ENCODE measurements around the gene DCP1B. TPM values are rescaled to one million over a fixed set of nuclear protein-coding genes. Genes with fewer than 3 reads are reported as not detected.

DCP1B gene
- total RNA-seq, 1 donor from 2014 or later: 17.4 TPM

DNA sequence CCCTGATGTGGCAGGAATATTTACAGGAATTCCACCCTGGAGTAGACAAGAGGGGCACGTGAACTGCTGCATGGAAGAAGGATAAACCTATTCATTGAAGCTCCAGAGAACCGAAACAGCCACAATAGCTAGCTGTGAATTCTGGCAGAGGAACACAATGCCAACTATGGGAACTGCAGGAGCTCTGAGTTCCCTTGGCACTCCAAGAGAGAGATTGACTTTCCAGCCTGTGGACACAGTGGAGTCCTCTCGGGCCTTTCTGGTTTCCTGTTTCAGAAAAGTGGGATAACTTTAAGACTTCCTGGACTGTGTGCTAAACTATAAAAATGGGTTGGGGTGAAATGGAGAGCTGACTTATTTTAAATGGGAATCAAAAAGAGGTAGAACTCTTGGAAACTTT is 97.7 kb downstream of the DCP1B start:
- no peak overlapping the region for H3K4me3 ChIP-seq
- no peak for DNase-seq (ENCODE audit: extremely low spot score in 2 of 2)
- H3K4me1 ChIP-seq: no peaks in the 10 kb centered on the region
- no peaks in the 10 kb centered on the region for H3K27me3 ChIP-seq
- no peaks in the 10 kb centered on the region for H3K36me3 ChIP-seq
- H3K27ac ChIP-seq: no peak overlapping the region
- H3K9me3 ChIP-seq: no peaks in the 10 kb centered on the region
- TF ChIP-seq, protein P1, sequence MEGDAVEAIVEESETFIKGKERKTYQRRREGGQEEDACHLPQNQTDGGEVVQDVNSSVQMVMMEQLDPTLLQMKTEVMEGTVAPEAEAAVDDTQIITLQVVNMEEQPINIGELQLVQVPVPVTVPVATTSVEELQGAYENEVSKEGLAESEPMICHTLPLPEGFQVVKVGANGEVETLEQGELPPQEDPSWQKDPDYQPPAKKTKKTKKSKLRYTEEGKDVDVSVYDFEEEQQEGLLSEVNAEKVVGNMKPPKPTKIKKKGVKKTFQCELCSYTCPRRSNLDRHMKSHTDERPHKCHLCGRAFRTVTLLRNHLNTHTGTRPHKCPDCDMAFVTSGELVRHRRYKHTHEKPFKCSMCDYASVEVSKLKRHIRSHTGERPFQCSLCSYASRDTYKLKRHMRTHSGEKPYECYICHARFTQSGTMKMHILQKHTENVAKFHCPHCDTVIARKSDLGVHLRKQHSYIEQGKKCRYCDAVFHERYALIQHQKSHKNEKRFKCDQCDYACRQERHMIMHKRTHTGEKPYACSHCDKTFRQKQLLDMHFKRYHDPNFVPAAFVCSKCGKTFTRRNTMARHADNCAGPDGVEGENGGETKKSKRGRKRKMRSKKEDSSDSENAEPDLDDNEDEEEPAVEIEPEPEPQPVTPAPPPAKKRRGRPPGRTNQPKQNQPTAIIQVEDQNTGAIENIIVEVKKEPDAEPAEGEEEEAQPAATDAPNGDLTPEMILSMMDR (IDR thresholded peaks at IDR 0.05): no peak
- TF ChIP-seq POLR2A (IDR thresholded peaks at IDR 0.05) (no peak), POLR2AphosphoS5 (IDR thresholded peaks at IDR 0.05; ENCODE audit: insufficient read depth in 1 of 2, low read depth in 1 of 2) (no peak)
- intact Hi-C loops (cut with DNase I): no loop called here

DNA sequence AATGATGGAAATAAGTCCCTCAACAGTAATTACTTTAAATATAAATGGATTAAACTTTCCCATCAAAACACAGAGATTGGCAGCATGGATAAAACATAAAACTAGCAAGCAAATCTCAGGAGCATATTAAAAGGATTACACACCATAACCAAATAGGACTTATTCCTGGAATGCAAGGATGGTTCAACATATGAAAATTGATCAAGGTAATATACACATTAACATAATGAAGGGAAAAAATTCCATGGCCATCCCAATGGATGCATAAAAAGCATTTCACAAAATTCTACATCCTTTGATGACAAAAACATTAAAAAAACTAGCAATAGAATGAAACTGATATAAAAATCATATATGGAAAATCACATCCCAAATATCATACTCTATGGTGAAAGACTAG is 99.4 kb downstream of the DCP1B start:
- H3K9me3 ChIP-seq: no peaks in the 10 kb centered on the region
- no peak overlapping the region for H3K27ac ChIP-seq
- H3K27me3 ChIP-seq: no peaks in the 10 kb centered on the region
- TF ChIP-seq, protein P1 (IDR thresholded peaks at IDR 0.05): no peak
- no peak for TF ChIP-seq POLR2A (IDR thresholded peaks at IDR 0.05)
- no peak for TF ChIP-seq POLR2AphosphoS5 (IDR thresholded peaks at IDR 0.05; ENCODE audit: insufficient read depth in 1 of 2, low read depth in 1 of 2)
- H3K4me3 ChIP-seq: no peak overlapping the region
- intact Hi-C loops (cut with DNase I): no loop called here
- H3K36me3 ChIP-seq: no peaks in the 10 kb centered on the region
- no peaks in the 10 kb centered on the region for H3K4me1 ChIP-seq
- no peak for DNase-seq (ENCODE audit: extremely low spot score in 2 of 2)

DNA sequence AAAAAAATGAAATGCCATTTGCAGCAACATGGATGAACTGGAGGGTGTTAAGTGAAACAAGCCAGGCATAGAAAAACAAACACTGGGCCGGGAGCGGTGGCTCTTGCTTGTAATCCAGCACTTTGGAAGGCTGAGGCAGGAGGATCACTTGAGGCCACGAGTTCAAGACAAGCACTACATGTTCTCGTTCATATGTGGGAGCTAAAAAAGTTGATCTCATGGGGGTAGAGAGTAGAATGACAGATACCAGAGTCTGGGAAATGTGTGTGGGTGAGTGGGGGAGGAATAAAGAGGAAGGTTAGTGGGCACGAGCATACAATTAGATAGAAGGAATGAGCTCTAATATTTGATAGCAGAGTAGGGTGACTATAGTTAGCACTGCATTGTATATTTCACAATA is 107.3 kb downstream of the DCP1B start:
- Histone ChIP-seq H3K36me3 (no peaks in the 10 kb centered on the region), H3K27ac (no peak overlapping the region), H3K4me1 (no peaks in the 10 kb centered on the region), H3K27me3 (no peaks in the 10 kb centered on the region), H3K9me3 (peaks cover 5% of the 10 kb centered on the region), H3K4me3 (no peak overlapping the region)
- intact Hi-C loops (cut with DNase I): no loop called here
- TF ChIP-seq POLR2A (IDR thresholded peaks at IDR 0.05): no peak
- TF ChIP-seq POLR2AphosphoS5 (IDR thresholded peaks at IDR 0.05; ENCODE audit: insufficient read depth in 1 of 2, low read depth in 1 of 2): no peak
- TF ChIP-seq, protein P1 (IDR thresholded peaks at IDR 0.05): no peak
- no peak for DNase-seq (ENCODE audit: extremely low spot score in 2 of 2)

Other genes starting within 250 kb of the DCP1B start
- gene LRTM2, start 183.9 kb downstream of the DCP1B start, total RNA-seq: not detected
- gene CACNA2D4, start 85.8 kb downstream of the DCP1B start, total RNA-seq: 2.2 TPM
- 9.8 TPM for gene CACNA1C, start 48.5 kb upstream of the DCP1B start, total RNA-seq